ENCODE data around the gene LATS1.
A peak's percentile ranks its signal among the peaks of the same experiment; 100 is the strongest.
"Not testable (repeated sequence)": the region's sequence is repeated elsewhere in the genome, so short reads cannot be mapped to it uniquely, and the experiment has no call there.

The LATS1 gene

GRCh38 chr6:149754548-149754947, 36.6 kb upstream of the LATS1 start:
- H3K27ac ChIP-seq: no peak overlapping the region
- ChIA-PET CTCF (no interaction called here), POLR2A (ENCODE audit: low non-redundant PET) (no interaction called here)
- TF ChIP-seq CTCF (conservative IDR thresholded peaks at IDR 0.05; ENCODE audit: low read depth): no peak
- no peak for DNase-seq (ENCODE audit: low spot score)

- CTCF ChIA-PET: not testable (repeated sequence)
Measured at GRCh38 chr6:149753374-149753637, 35.4 kb upstream of the LATS1 start.

DNA sequence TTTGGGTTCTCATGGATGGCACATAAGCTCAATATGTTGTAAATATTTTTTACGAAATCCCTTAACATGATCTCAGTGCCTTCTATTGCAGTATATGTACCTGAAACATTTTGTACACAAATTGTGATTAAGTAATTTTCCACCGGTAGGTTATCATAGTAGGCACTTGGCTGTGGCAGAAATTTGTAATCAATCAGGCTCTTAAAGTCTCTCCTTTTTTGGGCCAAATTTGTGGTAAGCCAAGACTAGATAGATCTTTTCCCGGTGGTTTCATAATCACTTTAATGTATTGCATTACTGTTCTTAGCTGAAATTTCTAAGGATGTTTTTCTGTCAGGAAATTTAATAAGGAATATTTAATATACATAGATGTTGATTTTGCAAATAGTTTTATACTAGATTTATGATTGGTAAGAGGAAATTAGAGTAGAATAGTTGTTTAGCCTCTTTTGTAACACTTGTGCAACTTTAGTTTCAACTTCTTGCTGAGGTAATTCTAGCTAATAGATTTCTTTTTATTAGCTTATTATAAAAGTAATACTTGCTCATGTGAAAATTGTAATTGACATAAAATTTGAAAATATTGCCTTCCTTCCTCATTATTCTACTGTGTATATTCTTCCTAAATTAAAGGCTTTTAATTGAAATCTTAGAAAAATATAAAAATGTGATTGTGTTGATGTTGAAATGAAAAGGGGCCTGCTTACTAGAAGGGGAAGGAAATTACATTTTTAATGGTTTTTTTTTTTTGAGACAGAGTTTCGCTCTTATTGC, 34.9 kb upstream of the LATS1 start:
- DNase-seq (ENCODE audit: low spot score): no peak
- TF ChIP-seq CTCF (conservative IDR thresholded peaks at IDR 0.05; ENCODE audit: low read depth): no peak
- POLR2A ChIA-PET (ENCODE audit: low non-redundant PET): no interaction called here
- no peak overlapping the region for H3K27ac ChIP-seq
- CTCF ChIA-PET: interaction anchor here (0.6 kb wide), 1 partner anchor 1106 kb away, joined by 3 read pairs; no protein-coding TSS in a partner anchor

More at GRCh38 chr6:149753374-149753637, 35.4 kb upstream of the LATS1 start:
- H3K27ac ChIP-seq; DNase-seq (ENCODE audit: low spot score); POLR2A ChIA-PET (ENCODE audit: low non-redundant PET): not testable (repeated sequence)

DNA sequence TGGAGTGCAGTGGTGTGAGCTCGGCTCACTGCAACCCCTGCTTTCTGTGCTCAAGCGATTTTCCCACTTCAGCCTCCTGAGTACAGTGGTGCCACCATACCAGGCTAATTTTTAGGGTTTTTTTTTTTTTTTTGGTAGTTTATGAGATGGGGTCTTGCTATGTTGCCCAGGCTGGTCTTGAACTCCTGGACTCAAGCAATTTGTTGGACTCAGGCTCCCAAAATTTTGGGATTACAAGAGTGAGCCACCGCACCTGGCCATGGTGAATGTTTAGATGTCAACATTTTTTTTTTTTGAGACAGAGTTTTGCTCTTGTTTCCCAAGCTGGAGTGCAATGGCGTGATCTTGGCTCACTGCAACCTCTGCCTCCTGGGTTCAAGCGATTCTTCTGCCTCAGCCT, 34.0 kb upstream of the LATS1 start:
- POLR2A ChIA-PET (ENCODE audit: low non-redundant PET); H3K27ac ChIP-seq; CTCF ChIA-PET; DNase-seq (ENCODE audit: low spot score): not testable (repeated sequence)

DNA sequence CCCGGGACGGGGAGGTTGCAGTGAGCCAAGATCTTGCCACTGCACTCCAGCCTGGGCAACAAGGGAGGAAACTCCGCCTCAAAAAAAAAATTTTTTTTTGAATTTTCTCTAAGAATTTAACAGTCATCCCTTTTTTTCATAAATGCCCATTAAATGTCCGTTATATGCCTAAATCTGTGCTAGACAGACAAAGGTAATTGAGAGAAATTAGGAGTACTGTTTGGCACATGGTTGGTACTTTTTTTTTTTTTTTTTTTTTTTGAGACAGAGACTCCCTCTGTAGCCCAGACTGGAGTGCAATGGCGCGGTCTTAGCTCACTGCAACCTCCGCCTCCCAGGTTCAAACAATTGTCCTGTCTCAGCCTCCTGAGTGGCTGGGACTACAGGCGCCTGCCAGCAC, 33.3 kb upstream of the LATS1 start:
- H3K27ac ChIP-seq: peak overlapping the region; percentile 91
- TF ChIP-seq CTCF (conservative IDR thresholded peaks at IDR 0.05; ENCODE audit: low read depth): no peak
- no peak for DNase-seq (ENCODE audit: low spot score)
- POLR2A ChIA-PET (ENCODE audit: low non-redundant PET): no interaction called here
- CTCF ChIA-PET: no interaction called here

- ChIA-PET CTCF (interaction anchor here (1.0 kb wide), 1 partner anchor 18 kb away, joined by 4 read pairs; no protein-coding TSS in a partner anchor), POLR2A (ENCODE audit: low non-redundant PET) (interaction anchor here (0.7 to 0.8 kb wide), 2 partner anchors 111 to 500 kb away, joined by 3 read pairs; no protein-coding TSS in a partner anchor)
- TF ChIP-seq CTCF (conservative IDR thresholded peaks at IDR 0.05; ENCODE audit: low read depth): no peak
- DNase-seq (ENCODE audit: low spot score): peak; percentile 60
- peak overlapping the region; percentile 91 for H3K27ac ChIP-seq
Measured at GRCh38 chr6:149750136-149750609, 32.3 kb upstream of the LATS1 start.

- TF ChIP-seq CTCF (conservative IDR thresholded peaks at IDR 0.05; ENCODE audit: low read depth): no peak
- ChIA-PET POLR2A (ENCODE audit: low non-redundant PET) (interaction anchor here (0.8 kb wide), 1 partner anchor 501 kb away, joined by 3 read pairs; no protein-coding TSS in a partner anchor), CTCF (interaction anchor here (1.0 kb wide), 1 partner anchor 19 kb away, joined by 4 read pairs; no protein-coding TSS in a partner anchor)
- DNase-seq (ENCODE audit: low spot score): peak; percentile 94
- peak within 1 kb of the TSS; percentile 91 for H3K27ac ChIP-seq
Measured at GRCh38 chr6:149749594-149750135, 31.8 kb upstream of the LATS1 start, which contains the start of gene PCMT1. Gene PCMT1, plus strand, starts transcription at chr6:149749741. Its CDS starts 161 bp downstream, at chr6:149749902.

GRCh38 chr6:149749082-149749593, 31.2 kb upstream of the LATS1 start:
- H3K27ac ChIP-seq: peak overlapping the region; percentile 91
- DNase-seq (ENCODE audit: low spot score); CTCF ChIA-PET; POLR2A ChIA-PET (ENCODE audit: low non-redundant PET): not testable (repeated sequence)

Measured in RWPE1 (cell line).